ENCODE measurements around the gene GRIK5.
A peak's percentile ranks its signal among the peaks of the same experiment; 100 is the strongest.
"Not testable (repeated sequence)": the region's sequence is repeated elsewhere in the genome, so short reads cannot be mapped to it uniquely, and the experiment has no call there.

Gene GRIK5

DNA sequence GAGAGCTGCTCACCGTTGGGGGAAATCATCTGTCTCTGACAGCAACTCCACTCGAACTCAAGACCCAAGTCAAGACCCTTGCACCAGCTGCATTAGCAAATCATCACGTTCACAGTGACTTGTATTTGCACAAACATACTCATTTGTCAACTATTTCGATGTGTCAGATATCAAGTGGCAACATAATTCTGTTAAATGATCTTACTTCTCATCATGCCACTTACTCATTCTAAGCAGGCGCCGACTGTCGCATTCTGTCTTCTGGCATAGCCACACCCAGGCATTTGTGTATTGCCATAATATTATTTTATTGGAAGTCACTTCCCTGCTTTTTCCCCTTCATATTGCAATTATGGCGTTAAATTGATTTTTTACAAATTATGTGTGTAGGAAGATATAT lies 53.0 kb downstream of the GRIK5 start:
- no peak for DNase-seq (ENCODE audit: low spot score)

- not testable (repeated sequence) for DNase-seq (ENCODE audit: low spot score)
Observed at GRCh38 chr19:42012747-42013146, 57.3 kb downstream of the GRIK5 start.

- no peak for DNase-seq (ENCODE audit: low spot score)
Observed at GRCh38 chr19:42010245-42011126, 59.5 kb downstream of the GRIK5 start.

- DNase-seq (ENCODE audit: low spot score): no peak
Observed at GRCh38 chr19:42006569-42006968, 63.4 kb downstream of the GRIK5 start.

DNA sequence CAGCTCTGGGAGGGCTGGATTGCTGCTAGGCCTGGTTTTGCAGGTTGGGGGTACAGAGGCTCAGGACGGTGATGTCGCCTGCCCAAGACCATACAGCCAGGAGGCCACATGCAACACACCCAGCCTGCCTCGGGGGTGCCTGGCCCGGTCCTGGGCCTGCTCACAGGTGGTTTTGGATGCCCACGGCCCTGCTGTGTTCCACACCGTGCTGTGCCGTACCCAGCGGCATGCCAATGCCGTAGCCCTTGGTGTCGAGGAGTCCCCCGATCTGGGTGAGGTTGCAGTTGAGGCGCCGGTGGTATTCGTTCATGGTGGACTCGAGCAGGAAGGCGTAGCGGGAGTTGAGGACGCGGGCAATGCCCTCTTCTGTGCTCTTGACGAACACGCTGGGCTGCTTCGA lies 64.5 kb downstream of the GRIK5 start:
- DNase-seq (ENCODE audit: low spot score): no peak

- no peak for DNase-seq (ENCODE audit: low spot score)
Observed at GRCh38 chr19:42003506-42004294, 66.3 kb downstream of the GRIK5 start.

DNA sequence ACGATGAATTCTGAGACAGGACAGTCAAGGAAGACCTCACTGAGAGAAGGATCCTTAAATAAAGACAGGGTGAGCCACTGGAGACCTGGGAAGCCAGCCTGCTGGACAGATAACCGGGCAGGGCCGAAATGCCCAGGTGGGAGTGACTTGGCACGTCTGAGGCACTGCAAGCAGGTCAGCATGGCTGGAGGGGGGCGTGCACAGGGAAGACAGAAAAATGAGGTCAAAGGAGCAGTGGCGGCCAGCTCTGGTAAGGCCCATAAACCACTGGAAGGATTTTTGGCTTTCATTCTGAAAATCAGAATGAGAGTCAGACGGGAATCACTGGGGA lies 70.2 kb downstream of the GRIK5 start:
- no peak for DNase-seq (ENCODE audit: low spot score)

- peak; percentile 40 for DNase-seq (ENCODE audit: low spot score)
Observed at GRCh38 chr19:41999071-41999877, 70.7 kb downstream of the GRIK5 start.

- DNase-seq (ENCODE audit: low spot score): peak; percentile 88
Observed at GRCh38 chr19:41998246-41999020, 71.6 kb downstream of the GRIK5 start.

DNA sequence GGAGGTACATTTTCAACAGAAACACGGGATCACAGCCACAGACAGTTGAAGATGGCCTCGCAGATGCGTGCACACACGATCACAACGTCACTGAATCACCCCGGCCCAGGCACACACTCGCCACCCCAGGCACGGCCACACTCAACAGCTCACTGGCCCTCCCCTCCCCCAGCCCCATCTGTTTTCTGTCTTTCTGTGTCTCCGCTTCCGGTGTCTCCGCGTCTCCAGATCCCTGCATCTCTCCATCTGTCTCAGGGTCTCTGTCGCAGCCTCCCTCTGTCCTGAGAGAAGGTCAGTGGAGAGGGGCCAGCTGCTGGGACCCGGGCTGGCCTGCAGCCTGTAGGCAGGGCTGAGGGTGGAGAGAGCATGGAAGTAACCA lies 72.2 kb downstream of the GRIK5 start:
- DNase-seq (ENCODE audit: low spot score): no peak

DNA sequence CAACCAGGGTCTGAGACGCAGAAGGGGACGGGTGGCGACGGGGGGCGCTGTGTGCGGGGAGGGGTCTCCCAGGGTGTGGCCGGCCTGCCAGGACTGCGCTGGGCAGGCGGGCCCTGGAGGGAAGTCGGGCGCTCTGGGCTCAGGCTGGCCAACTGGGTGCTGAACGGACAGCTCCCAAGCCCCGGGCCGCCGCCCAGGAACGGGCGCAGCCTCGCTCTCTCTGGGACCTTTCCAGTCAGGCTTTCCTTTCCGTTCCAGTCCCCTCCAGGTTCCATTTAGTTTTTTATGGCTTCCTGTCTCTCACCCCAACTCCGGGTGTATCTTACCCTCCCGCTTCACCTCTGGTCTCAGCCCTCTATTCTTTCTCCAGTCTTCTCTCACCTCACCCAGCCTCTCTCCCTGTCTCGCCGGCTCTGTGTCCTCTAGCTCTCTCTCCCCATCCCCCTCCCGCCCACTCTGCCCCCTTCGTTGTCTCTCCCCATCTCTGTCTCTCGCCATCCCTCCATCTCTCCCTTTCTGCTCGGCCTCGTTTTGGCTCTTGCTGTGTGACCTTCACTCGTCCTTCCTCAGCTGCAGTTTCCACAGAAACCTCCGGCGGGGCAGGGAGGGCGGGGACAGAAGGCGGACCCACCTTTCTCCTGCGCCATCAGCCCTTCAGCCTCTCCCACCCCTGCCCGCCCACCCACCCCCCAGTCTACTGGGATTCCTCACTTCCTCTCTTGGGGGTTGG lies 72.7 kb downstream of the GRIK5 start:
- peak; percentile 90 for DNase-seq (ENCODE audit: low spot score)

GRCh38 chr19:41995959-41996797 lies 73.8 kb downstream of the GRIK5 start:
- DNase-seq (ENCODE audit: low spot score): no peak

- DNase-seq (ENCODE audit: low spot score): no peak
Observed at GRCh38 chr19:41994994-41995958, 74.7 kb downstream of the GRIK5 start.

DNA sequence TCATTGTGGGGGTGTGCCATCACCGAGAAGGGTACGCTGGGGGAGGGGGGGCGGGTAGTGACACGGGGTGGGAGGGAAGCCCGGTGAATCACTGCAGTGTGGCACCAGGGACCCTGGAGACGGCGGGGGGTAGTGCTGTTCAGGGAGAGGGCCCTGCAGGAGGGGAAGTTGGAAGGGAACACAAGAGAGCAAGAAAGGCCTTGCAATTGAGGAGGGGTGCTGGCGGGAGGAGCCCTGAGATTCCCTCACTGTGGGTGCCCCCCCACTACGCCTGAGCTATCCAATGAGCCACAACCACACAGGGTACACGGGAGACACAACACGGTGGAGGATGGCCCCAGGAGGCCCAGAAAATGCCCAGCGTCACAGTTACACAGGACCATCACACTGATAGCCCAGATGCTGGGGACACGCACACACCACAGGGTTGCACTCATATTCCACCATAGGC lies 75.5 kb downstream of the GRIK5 start:
- DNase-seq (ENCODE audit: low spot score): no peak

GRCh38 chr19:41993612-41994483 lies 76.2 kb downstream of the GRIK5 start, which contains the start of gene ATP1A3:
ATP1A3 (minus strand) TSS chr19:41994230; CDS start chr19:41994076, 154 bp downstream.
- DNase-seq (ENCODE audit: low spot score): peak; percentile 92

GRCh38 chr19:41991925-41992569 lies 78.0 kb downstream of the GRIK5 start:
- DNase-seq (ENCODE audit: low spot score): not testable (repeated sequence)

GRCh38 chr19:41991025-41991424 lies 79.0 kb downstream of the GRIK5 start:
- no peak for DNase-seq (ENCODE audit: low spot score)
